ENCODE data around the gene CYB561A3.

The CYB561A3 gene, protein sequence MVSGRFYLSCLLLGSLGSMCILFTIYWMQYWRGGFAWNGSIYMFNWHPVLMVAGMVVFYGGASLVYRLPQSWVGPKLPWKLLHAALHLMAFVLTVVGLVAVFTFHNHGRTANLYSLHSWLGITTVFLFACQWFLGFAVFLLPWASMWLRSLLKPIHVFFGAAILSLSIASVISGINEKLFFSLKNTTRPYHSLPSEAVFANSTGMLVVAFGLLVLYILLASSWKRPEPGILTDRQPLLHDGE

DNA sequence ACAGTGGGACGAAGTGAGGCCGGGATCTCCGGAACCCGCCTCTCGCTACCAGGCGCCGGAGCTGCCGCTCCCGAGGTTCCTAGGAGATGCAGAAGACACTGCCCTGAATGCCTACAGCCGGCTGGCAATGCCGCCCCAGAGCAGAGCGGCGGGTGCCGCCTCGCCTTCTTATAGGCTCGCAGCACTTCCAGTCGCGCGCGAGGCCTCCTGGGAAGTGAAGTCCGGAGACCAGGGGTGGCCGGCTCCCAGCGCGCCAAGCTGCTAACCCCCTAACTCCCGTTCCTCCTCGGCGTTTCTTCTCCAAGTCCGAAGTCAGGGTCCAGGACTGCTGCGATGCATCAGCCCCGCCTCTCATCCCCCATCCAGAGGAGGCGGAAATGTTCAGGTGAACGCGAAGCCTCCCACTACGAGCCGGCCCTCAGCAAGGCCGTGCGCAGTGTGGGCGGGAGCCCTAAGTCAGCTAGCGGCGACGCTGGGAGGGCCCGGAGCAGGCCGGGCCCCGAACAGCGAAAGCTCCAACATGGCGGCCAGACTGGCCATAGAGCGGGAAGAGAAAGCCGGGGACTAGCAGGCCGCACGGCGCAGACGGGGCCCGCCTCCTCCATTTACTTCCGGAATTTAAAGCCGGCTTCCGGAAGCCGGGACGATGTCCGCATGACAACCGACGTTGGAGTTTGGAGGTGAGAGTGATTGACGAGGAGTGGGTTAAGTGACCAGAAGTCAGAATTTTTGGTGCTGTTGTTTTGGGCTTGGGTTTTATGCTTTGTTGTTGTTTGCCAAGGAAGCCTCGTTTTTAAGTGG lies at the start of gene CYB561A3, which contains the start of gene TMEM138:
CYB561A3 (minus strand) TSS at position 142 of the 801 bp plus-strand sequence. CDS start 5,169 bp downstream, outside the sequence.
TMEM138 (plus strand) TSS at position 634 of the 801 bp plus-strand sequence. CDS start 2,017 bp downstream, outside the sequence.
- peak; percentile 97 for DNase-seq (ENCODE audit: low read depth)
- TF ChIP-seq, protein P1, sequence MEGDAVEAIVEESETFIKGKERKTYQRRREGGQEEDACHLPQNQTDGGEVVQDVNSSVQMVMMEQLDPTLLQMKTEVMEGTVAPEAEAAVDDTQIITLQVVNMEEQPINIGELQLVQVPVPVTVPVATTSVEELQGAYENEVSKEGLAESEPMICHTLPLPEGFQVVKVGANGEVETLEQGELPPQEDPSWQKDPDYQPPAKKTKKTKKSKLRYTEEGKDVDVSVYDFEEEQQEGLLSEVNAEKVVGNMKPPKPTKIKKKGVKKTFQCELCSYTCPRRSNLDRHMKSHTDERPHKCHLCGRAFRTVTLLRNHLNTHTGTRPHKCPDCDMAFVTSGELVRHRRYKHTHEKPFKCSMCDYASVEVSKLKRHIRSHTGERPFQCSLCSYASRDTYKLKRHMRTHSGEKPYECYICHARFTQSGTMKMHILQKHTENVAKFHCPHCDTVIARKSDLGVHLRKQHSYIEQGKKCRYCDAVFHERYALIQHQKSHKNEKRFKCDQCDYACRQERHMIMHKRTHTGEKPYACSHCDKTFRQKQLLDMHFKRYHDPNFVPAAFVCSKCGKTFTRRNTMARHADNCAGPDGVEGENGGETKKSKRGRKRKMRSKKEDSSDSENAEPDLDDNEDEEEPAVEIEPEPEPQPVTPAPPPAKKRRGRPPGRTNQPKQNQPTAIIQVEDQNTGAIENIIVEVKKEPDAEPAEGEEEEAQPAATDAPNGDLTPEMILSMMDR (IDR thresholded peaks at IDR 0.05; ENCODE audit: insufficient read depth, low read depth, low read length, missing control alignments) = no peak
- peak within 1 kb of the TSS; percentile 71 for H3K4me3 ChIP-seq (ENCODE audit: low read length)

DNA sequence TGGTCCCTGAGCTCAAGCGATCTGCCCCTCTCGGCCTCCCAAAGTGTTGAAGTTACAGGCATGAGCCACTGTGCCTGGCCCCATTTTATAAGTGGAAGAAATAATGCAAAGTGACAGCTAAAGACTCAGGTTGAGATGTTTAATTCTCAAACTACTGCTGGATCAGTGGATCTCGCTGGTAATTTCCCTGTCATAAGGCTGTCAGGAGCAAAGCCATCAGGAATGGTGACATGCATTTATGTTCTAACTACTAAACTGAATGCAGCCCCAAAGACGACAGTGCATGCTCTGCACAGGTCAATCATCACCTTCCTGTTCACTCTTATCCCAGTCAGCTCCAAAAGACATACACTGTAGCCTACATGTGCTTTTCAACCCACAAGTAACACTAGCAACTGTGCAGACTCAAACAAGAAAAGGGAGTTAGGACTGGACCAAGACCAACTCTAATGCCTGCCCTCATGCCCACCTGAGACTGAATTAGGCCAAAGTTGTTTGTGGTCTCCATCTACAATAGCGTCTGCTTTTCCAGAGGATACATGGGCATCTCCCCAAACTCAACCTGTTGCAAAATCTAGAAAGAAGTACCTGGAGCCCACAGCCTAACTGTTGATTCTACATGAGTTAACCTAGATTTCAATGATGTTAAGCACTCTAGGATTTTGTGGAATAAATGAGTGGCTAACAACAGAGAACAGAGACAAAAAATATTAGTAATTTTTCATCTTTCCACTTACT lies 45.5 kb upstream of the CYB561A3 start:
- DNase-seq (ENCODE audit: low read depth) = no peak
- TF ChIP-seq, protein P1 (IDR thresholded peaks at IDR 0.05; ENCODE audit: insufficient read depth, low read depth, low read length, missing control alignments) = no peak
- no peak overlapping the region for H3K4me3 ChIP-seq (ENCODE audit: low read length)

DNA sequence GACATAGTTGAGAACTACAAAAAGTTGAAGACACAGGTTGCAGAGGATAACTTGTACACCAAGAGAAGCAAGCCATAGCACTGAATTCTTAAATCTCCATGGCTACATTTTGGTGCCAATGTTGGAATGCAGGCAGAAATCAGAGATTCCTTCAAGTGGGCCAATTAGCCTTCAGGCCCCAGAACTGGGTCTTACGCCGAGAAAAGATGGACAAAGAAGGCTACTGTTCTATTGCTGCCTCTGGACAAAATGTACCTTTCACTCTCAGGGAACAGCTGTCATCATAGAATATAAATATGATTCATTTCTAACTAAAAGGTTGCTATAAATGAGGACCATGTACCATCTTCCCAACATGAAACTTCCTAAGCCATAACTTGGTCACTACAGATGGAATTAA lies 44.4 kb upstream of the CYB561A3 start:
- DNase-seq (ENCODE audit: low read depth) = no peak
- no peak overlapping the region for H3K4me3 ChIP-seq (ENCODE audit: low read length)
- TF ChIP-seq, protein P1 (IDR thresholded peaks at IDR 0.05; ENCODE audit: insufficient read depth, low read depth, low read length, missing control alignments) = no peak

DNA sequence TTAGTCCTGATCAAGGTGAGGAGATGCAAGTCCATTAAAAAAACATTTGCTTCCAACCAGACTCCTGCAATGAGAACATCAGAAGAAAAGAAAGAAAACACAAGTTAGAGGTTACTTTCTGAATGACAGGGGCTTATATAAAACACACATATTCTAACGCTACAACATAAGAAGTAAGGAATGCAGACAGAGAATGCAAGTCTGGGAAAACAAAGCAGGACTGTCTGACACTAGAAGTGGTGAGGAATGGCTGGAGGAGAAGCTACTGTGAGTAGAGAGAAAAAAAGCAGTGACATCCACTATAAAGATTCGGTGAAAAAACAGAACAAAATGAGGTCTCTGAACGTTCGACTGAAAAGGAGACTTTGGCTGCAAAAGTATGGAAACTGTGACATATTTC lies 43.0 kb upstream of the CYB561A3 start:
- TF ChIP-seq, protein P1 (IDR thresholded peaks at IDR 0.05; ENCODE audit: insufficient read depth, low read depth, low read length, missing control alignments) = no peak
- H3K4me3 ChIP-seq (ENCODE audit: low read length) = no peak overlapping the region
- no peak for DNase-seq (ENCODE audit: low read depth)

DNA sequence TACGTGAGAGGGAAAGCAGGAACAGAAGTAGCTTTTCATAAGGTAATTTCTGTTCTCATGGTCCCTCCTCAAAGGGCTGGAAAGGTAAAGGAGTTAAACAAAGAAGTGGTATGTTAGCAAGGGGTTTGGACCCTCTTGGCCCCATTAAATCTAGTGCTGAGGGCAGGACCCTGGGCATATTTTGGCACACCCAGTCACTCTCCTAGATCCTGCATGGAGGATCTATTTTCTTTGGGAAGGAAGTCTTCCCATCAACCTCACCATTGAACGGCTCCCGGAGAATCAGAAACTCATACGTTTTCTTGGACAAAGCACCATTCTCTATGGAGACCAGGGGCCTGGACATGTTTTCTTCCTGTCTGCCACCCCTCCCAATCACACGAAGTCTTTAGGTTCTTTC lies 42.4 kb upstream of the CYB561A3 start:
- no peak for DNase-seq (ENCODE audit: low read depth)
- TF ChIP-seq, protein P1 (IDR thresholded peaks at IDR 0.05; ENCODE audit: insufficient read depth, low read depth, low read length, missing control alignments) = no peak
- H3K4me3 ChIP-seq (ENCODE audit: low read length) = no peak overlapping the region

DNA sequence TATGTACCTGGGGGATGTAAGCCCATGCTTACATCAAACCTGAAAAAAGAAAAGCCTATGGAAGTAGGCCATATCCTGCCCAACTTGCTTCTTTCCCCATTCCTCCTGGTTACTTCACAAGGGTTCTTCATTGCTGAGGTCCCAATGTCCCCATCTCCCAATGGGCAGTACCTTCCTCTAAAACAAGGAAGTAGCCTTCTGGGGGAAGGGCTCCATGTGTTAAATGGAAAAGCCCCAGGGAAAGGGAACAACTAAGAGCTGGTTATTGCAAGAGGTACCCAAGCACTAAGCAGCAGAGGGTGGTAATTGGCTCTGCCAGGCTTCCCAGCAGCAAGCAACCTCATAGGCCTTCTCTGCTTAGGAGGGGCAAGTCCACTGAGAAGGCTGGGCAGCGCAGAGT lies 42.0 kb upstream of the CYB561A3 start:
- DNase-seq (ENCODE audit: low read depth) = no peak
- TF ChIP-seq, protein P1 (IDR thresholded peaks at IDR 0.05; ENCODE audit: insufficient read depth, low read depth, low read length, missing control alignments) = no peak
- H3K4me3 ChIP-seq (ENCODE audit: low read length) = no peak overlapping the region

Data from epithelial cell of esophagus (primary cell).